ENCODE data around the gene ERVK3-1.

DNA sequence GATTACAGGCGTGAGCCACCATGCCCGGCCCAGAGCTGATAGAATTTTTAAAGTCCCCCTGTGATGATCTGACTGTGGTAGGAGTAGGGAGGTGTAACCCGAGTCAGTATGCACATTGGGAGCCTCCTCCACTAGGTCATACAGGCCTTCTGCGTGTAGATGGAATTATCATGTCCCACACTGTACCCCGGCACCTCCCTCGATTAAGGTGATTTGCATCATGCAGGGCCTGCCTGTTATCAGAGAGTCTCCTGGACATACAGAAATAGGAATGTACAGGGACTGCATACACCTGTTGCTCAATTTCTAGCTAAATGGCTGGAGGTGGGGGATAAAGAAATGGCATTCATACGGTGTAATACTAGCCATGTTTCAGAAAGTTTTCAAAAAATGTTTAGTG lies 922 bp upstream of the ERVK3-1 start:
- TF ChIP-seq POLR2A (IDR thresholded peaks at IDR 0.05): no peak
- TF ChIP-seq, protein P1, sequence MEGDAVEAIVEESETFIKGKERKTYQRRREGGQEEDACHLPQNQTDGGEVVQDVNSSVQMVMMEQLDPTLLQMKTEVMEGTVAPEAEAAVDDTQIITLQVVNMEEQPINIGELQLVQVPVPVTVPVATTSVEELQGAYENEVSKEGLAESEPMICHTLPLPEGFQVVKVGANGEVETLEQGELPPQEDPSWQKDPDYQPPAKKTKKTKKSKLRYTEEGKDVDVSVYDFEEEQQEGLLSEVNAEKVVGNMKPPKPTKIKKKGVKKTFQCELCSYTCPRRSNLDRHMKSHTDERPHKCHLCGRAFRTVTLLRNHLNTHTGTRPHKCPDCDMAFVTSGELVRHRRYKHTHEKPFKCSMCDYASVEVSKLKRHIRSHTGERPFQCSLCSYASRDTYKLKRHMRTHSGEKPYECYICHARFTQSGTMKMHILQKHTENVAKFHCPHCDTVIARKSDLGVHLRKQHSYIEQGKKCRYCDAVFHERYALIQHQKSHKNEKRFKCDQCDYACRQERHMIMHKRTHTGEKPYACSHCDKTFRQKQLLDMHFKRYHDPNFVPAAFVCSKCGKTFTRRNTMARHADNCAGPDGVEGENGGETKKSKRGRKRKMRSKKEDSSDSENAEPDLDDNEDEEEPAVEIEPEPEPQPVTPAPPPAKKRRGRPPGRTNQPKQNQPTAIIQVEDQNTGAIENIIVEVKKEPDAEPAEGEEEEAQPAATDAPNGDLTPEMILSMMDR (IDR thresholded peaks at IDR 0.05): no peak
